HCT116 (cell line): Measurements from ENCODE around the gene TRAPPC12. TPM values are rescaled to one million over a fixed set of nuclear protein-coding genes. Genes with fewer than 3 reads are reported as not detected.

Experiments
- ATAC-seq: fragments of 200-7000 bp; cut with Tn5 transposase; 2 replicates; pipeline ENCODE4 v1.9.1; 2020; ENCODE audit warnings: mild to moderate bottlenecking, moderate library complexity
- BruUV-seq: library from RNA; stranded (reverse); fragments of 400-500 nt; replicated peaks from 2 replicates; lab custom pipeline; 2021; lab: Mats Ljungman, UMichigan
- CTCF ChIA-PET: fragments of 300-600 bp; sonication (Branson Sonifier 250); formaldehyde crosslinking; loops from one replicate; lab custom pipeline; 2021; ENCODE audit warnings: antibody characterized with exemption; lab: Charles Lee
- POLR2A ChIA-PET: fragments of 300-600, 350-600 bp; sonication (Branson Sonifier 250); formaldehyde crosslinking; loops from one replicate; lab custom pipeline; 2021; ENCODE audit warnings: antibody characterized with exemption; lab: Charles Lee
- RAD21 ChIA-PET, 2 experiments: fragments of 300-600 bp; sonication (Branson Sonifier 250); formaldehyde crosslinking; loops; one replicate each; lab custom pipeline; 2023; ENCODE audit warnings: low total read pairs in 2 of 2; ENCODE audit not compliant: uncharacterized antibody in 2 of 2, unreplicated experiment in 2 of 2, low non-redundant PET in 1 of 2; lab: Charles Lee
- DNase-seq: peaks from one replicate; pipeline ENCODE4 v3.0.0-alpha.2; 2010; ENCODE audit warnings: low read depth, low spot score
- H2AFZ ChIP-seq: fragments of 200-600 bp; shearing (Covaris generic), sonication (generic); 2 replicates; pipeline ENCODE4 v1.6.1; 2017; ENCODE audit warnings: low read depth, mixed run types, mixed read lengths, antibody characterized with exemption, low read length; ENCODE audit not compliant: poor library complexity, severe bottlenecking
- H3K27ac ChIP-seq: 2 replicates; pipeline ENCODE4 v1.5.1; 2012; ENCODE audit warnings: low read depth, low read length
- H3K27me3 ChIP-seq: fragments of 200-600 bp; sonication (generic); 2 replicates; pipeline ENCODE4 v1.6.1; 2016; ENCODE audit warnings: mixed run types, low read length, mixed read lengths; ENCODE audit not compliant: insufficient read depth
- H3K36me3 ChIP-seq, 2 experiments: fragments of 200-500 bp in 1 of 2; fragments of 200-600 bp in 1 of 2; sonication (Bioruptor generic) in 1 of 2; sonication (generic) in 1 of 2; 2 replicates each; pipeline versions ENCODE4 v1.5.1 to v1.6.1; 2014 to 2016; ENCODE audit warnings: low read length in 2 of 2, inconsistent platforms in 1 of 2, mixed read lengths in 1 of 2, mixed run types in 1 of 2; ENCODE audit not compliant: insufficient read depth in 2 of 2, control insufficient read depth in 1 of 2
- H3K4me1 ChIP-seq, 2 experiments: fragments of 200-600 bp in 1 of 2; sonication (generic) in 1 of 2; 2 replicates each; pipeline versions ENCODE4 v1.5.1 to v1.6.1; 2012 to 2017; ENCODE audit warnings: low read length in 2 of 2, inconsistent platforms in 1 of 2, mild to moderate bottlenecking in 1 of 2, mixed read lengths in 1 of 2, mixed run types in 1 of 2, moderate library complexity in 1 of 2; ENCODE audit not compliant: insufficient read depth in 2 of 2, control insufficient read depth in 1 of 2
- H3K4me2 ChIP-seq: fragments of 200-600 bp; sonication (generic); 2 replicates; pipeline ENCODE4 v1.6.1; 2017; ENCODE audit warnings: mixed run types, low read length, mixed read lengths
- H3K4me3 ChIP-seq, 2 experiments: fragments of 200-600 bp in 1 of 2; sonication (generic) in 1 of 2; replicated peaks in 1 of 2; 2 replicates each; pipeline ENCODE4 v1.5.1; 2011 to 2016; ENCODE audit warnings: low read length in 2 of 2, control low read depth in 1 of 2, low read depth in 1 of 2, mild to moderate bottlenecking in 1 of 2, mixed read lengths in 1 of 2, mixed run types in 1 of 2
- H3K79me2 ChIP-seq: fragments of 200-600 bp; sonication (generic); 2 replicates; pipeline ENCODE4 v1.6.1; 2017; ENCODE audit warnings: mild to moderate bottlenecking, mixed run types, low read length, moderate library complexity, mixed read lengths; ENCODE audit not compliant: insufficient read depth
- H3K9ac ChIP-seq: fragments of 200-600 bp; sonication (generic); 2 replicates; pipeline ENCODE4 v1.6.1; 2016; ENCODE audit warnings: low read length, mixed read lengths
- H3K9me2 ChIP-seq: fragments of 200-600 bp; sonication (generic), shearing (Covaris generic); 2 replicates; pipeline ENCODE4 v1.6.1; 2017; ENCODE audit warnings: mixed run types, mild to moderate bottlenecking, moderate library complexity; ENCODE audit not compliant: insufficient read depth
- H3K9me3 ChIP-seq, 2 experiments: fragments of 200-500 bp in 1 of 2; fragments of 200-600 bp in 1 of 2; sonication (Bioruptor generic) in 1 of 2; sonication (generic) in 1 of 2; 2 replicates each; pipeline ENCODE4 v1.6.1; 2014 to 2017; ENCODE audit warnings: low read length in 2 of 2, mixed read lengths in 2 of 2, inconsistent platforms in 1 of 2, low read depth in 1 of 2, mild to moderate bottlenecking in 1 of 2, mixed run types in 1 of 2, moderate library complexity in 1 of 2; ENCODE audit not compliant: control insufficient read depth in 1 of 2, insufficient read depth in 1 of 2
- H4K20me1 ChIP-seq: fragments of 200-600 bp; sonication (generic), shearing (Covaris generic); 2 replicates; pipeline ENCODE4 v1.6.1; 2017; ENCODE audit warnings: mixed run types, mild to moderate bottlenecking, moderate library complexity; ENCODE audit not compliant: insufficient read depth
- ATF3 ChIP-seq: IDR thresholded peaks from 2 replicates; pipeline ENCODE4 v1.6.1; 2012
- CEBPB ChIP-seq: IDR thresholded peaks from 2 replicates; pipeline ENCODE4 v1.6.1; 2012; ENCODE audit warnings: low read depth
- EGR1 ChIP-seq: IDR thresholded peaks from 2 replicates; pipeline ENCODE4 v1.6.1; 2012; ENCODE audit warnings: low read depth
- ELF1 ChIP-seq: IDR thresholded peaks from 2 replicates; pipeline ENCODE4 v1.6.1; 2012; ENCODE audit warnings: low read depth, borderline replicate concordance
- EZH2 ChIP-seq: fragments of 200-600 bp; sonication (generic); IDR thresholded peaks from 2 replicates; pipeline ENCODE4 v1.6.1; 2017; ENCODE audit warnings: antibody characterized with exemption, mixed run types
- EZH2phosphoT487 ChIP-seq: fragments of 200-600 bp; IDR thresholded peaks from 2 replicates; pipeline ENCODE4 v1.6.1; 2018; ENCODE audit warnings: antibody characterized with exemption, borderline replicate concordance
- MAX ChIP-seq: IDR thresholded peaks from 2 replicates; pipeline ENCODE4 v1.6.1; 2012
- POLR2AphosphoS5 ChIP-seq: IDR thresholded peaks from 2 replicates; pipeline ENCODE4 v1.6.1; 2011; ENCODE audit warnings: mild to moderate bottlenecking, low read depth, low read length, moderate library complexity
- REST ChIP-seq: IDR thresholded peaks from 2 replicates; pipeline ENCODE4 v1.6.1; 2012; ENCODE audit warnings: low read depth
- SIN3A ChIP-seq: IDR thresholded peaks from 2 replicates; pipeline ENCODE4 v1.6.1; 2012; ENCODE audit warnings: low read depth
- SRF ChIP-seq: IDR thresholded peaks from 2 replicates; pipeline ENCODE4 v1.6.1; 2012; ENCODE audit warnings: low read depth
- TCF7L2 ChIP-seq: IDR thresholded peaks from 2 replicates; pipeline ENCODE4 v1.7.0; 2011; ENCODE audit warnings: borderline replicate concordance, inconsistent platforms; ENCODE audit not compliant: insufficient read depth, insufficient read length; ENCODE audit errors: extremely low read depth
- YY1 ChIP-seq: IDR thresholded peaks from 2 replicates; pipeline ENCODE4 v1.6.1; 2011; ENCODE audit warnings: low read length, low read depth, moderate library complexity, mild to moderate bottlenecking; ENCODE audit not compliant: insufficient replicate concordance; ENCODE audit errors: extremely low read depth
- ZNF274 ChIP-seq: fragments of 200-500 bp; sonication (Bioruptor generic); IDR thresholded peaks from 2 replicates; pipeline ENCODE4 v1.6.1; 2014; ENCODE audit warnings: mild to moderate bottlenecking, low read depth, low read length, inconsistent platforms
- intact Hi-C: fragments of 100-400 bp; cut with micrococcal nuclease; formaldehyde crosslinking; loops from 2 replicates; pipeline ENCODE4 v1.10.0; 2022
- total RNA-seq: library from RNA; stranded (reverse); gene quantifications from one replicate; pipeline ENCODE4 v1.2.1, GENCODE V29; 2021; ENCODE audit not compliant: unreplicated experiment

Gene TRAPPC12
- total RNA-seq, 1 experiment from 2014 or later, result 47.4 TPM

GRCh38 chr2:3411103-3411502 lies 31.6 kb downstream of the TRAPPC12 start:
- Histone ChIP-seq H3K79me2 (peaks cover 11% of the 10 kb centered on the region; the same call in 1 of the 2 replicates), H3K9ac (no peak overlapping the region), H3K36me3 (peaks cover 0 to 1% of the 10 kb centered on the region in 2 experiments; a peak in 2 of 4 replicates), H3K4me2 (no peak overlapping the region), H3K27me3 (no peaks in the 10 kb centered on the region), H3K9me3 (no peaks in the 10 kb centered on the region), H3K4me3 (no peak overlapping the region), H3K27ac (no peak overlapping the region), H2AFZ (no peak overlapping the region), H3K4me1 (no peaks in the 10 kb centered on the region), H4K20me1 (no peaks in the 10 kb centered on the region), H3K9me2 (no peaks in the 10 kb centered on the region)
- TF ChIP-seq ATF3 (no peak), MAX (no peak), TCF7L2 (no peak), ZNF274 (no peak)
- intact Hi-C loops, result no loop called here
- BruUV-seq, result no TSS peak
- ATAC-seq, result no peak
- POLR2A ChIA-PET, result no interaction called here
- no peak for DNase-seq
- RAD21 ChIA-PET, result no interaction called here
- CTCF ChIA-PET, result no interaction called here

GRCh38 chr2:3413697-3414096 lies 34.2 kb downstream of the TRAPPC12 start:
- ChIA-PET POLR2A (no interaction called here), RAD21 (no interaction called here)
- no TSS peak for BruUV-seq

More at GRCh38 chr2:3413697-3414096, 34.2 kb downstream of the TRAPPC12 start:
- Histone ChIP-seq H3K4me3 (no peak overlapping the region), H4K20me1 (no peaks in the 10 kb centered on the region), H3K36me3 (no peaks in the 10 kb centered on the region), H3K9me3 (no peaks in the 10 kb centered on the region), H3K4me2 (no peak overlapping the region), H3K9ac (no peak overlapping the region), H2AFZ (no peak overlapping the region), H3K4me1 (no peaks in the 10 kb centered on the region), H3K27ac (no peak overlapping the region), H3K9me2 (no peaks in the 10 kb centered on the region), H3K79me2 (0 out of 2 replicates have a peak, but pooled peaks cover 4% of the 10 kb centered on the region), H3K27me3 (no peaks in the 10 kb centered on the region)
- intact Hi-C loops, result no loop called here
- DNase-seq, result no peak
- no peak for ATAC-seq
- CTCF ChIA-PET, result interaction anchor here (1.2 kb wide), 1 partner anchor 9 kb away, joined by 4 read pairs; no protein-coding TSS in a partner anchor
- TF ChIP-seq EGR1 (no peak), POLR2AphosphoS5 (no peak), YY1 (no peak), REST (no peak), SRF (no peak), EZH2phosphoT487 (no peak), ELF1 (no peak), TCF7L2 (no peak), EZH2 (no peak), SIN3A (no peak), CEBPB (no peak)
